Panc1 (cell line): ENCODE measurements around the gene PARVG. TPM values are rescaled to one million over a fixed set of nuclear protein-coding genes. Genes with fewer than 3 reads are reported as not detected.

ENCODE experiments used
- ATAC-seq: fragments of 200-7000 bp; cut with Tn5 transposase; 2 replicates; pipeline ENCODE4 v1.9.1; 2020; ENCODE audit warnings: mild to moderate bottlenecking, moderate library complexity
- BruUV-seq: library from RNA; stranded (reverse); fragments of 400-500 nt; replicated peaks from 2 replicates; lab custom pipeline; 2021; lab: Mats Ljungman, UMichigan
- CTCF ChIA-PET: fragments of 300-600 bp; sonication (Branson Sonifier 250); formaldehyde crosslinking; loops from one replicate; lab custom pipeline; 2022; ENCODE audit warnings: antibody characterized with exemption; lab: Charles Lee
- POLR2A ChIA-PET: fragments of 300-600 bp; sonication (Branson Sonifier 250); formaldehyde crosslinking; loops from one replicate; lab custom pipeline; 2022; ENCODE audit warnings: antibody characterized with exemption; lab: Charles Lee
- DNase-seq: peaks from one replicate; pipeline ENCODE4 v3.0.0-alpha.2; 2010; ENCODE audit warnings: low read depth, low spot score
- H3K27ac ChIP-seq: 2 replicates; pipeline ENCODE4 v1.5.1; 2011; ENCODE audit warnings: mild to moderate bottlenecking, low read length, inconsistent platforms
- H3K27me3 ChIP-seq: fragments of 200-500 bp; sonication (Bioruptor generic); 2 replicates; pipeline ENCODE4 v1.6.0; 2014; ENCODE audit warnings: low read length, inconsistent platforms; ENCODE audit not compliant: control insufficient read depth, insufficient read depth
- H3K36me3 ChIP-seq: fragments of 200-500 bp; sonication (Bioruptor generic); 2 replicates; pipeline ENCODE4 v1.5.1; 2014; ENCODE audit warnings: inconsistent platforms, mild to moderate bottlenecking, low read length, moderate library complexity; ENCODE audit not compliant: control insufficient read depth, insufficient read depth
- H3K4me1 ChIP-seq: 2 replicates; pipeline ENCODE4 v1.5.1; 2011; ENCODE audit warnings: inconsistent platforms, mild to moderate bottlenecking, low read length, moderate library complexity; ENCODE audit not compliant: control insufficient read depth, insufficient read depth
- H3K4me3 ChIP-seq, 2 experiments: 2 replicates each; pipeline ENCODE4 v1.5.1; 2011 to 2012; ENCODE audit warnings: low read depth in 2 of 2, low read length in 2 of 2, mild to moderate bottlenecking in 2 of 2, inconsistent platforms in 1 of 2, moderate library complexity in 1 of 2
- H3K9me3 ChIP-seq: fragments of 200-500 bp; sonication (Bioruptor generic); 2 replicates; pipeline ENCODE4 v1.5.1; 2014; ENCODE audit warnings: low read depth, mild to moderate bottlenecking, inconsistent platforms, low read length, moderate library complexity; ENCODE audit not compliant: control insufficient read depth, insufficient read depth
- CTCF ChIP-seq: fragments of 450-650 bp; IDR thresholded peaks from 2 replicates; pipeline ENCODE4 v1.5.1; 2017; ENCODE audit warnings: mild to moderate bottlenecking
- POLR2AphosphoS5 ChIP-seq: IDR thresholded peaks from 2 replicates; pipeline ENCODE4 v1.6.1; 2012; ENCODE audit warnings: mild to moderate bottlenecking, low read depth, low read length, moderate library complexity
- REST ChIP-seq, 2 experiments: IDR thresholded peaks; 2 replicates each; pipeline ENCODE4 v1.6.1; 2011 to 2012; ENCODE audit warnings: low read depth in 2 of 2, control low read depth in 1 of 2, low read length in 1 of 2, mild to moderate bottlenecking in 1 of 2, moderate library complexity in 1 of 2; ENCODE audit not compliant: insufficient read depth in 1 of 2
- SIN3A ChIP-seq: IDR thresholded peaks from 2 replicates; pipeline ENCODE4 v1.6.1; 2012; ENCODE audit warnings: low read depth, mild to moderate bottlenecking, low read length, moderate library complexity, borderline replicate concordance; ENCODE audit not compliant: insufficient read depth
- TCF7L2 ChIP-seq: IDR thresholded peaks from 2 replicates; pipeline ENCODE4 v1.6.1; 2011; ENCODE audit warnings: mild to moderate bottlenecking, low read depth, low read length, inconsistent platforms
- in situ Hi-C: cut with HindIII; loops from 2 replicates; pipeline ENCODE4 v1.10.0; 2016; ENCODE audit warnings: low sequenced_read_pairs, low pct_unique_long_range_greater_than_20kb
- intact Hi-C: fragments of 100-400 bp; cut with micrococcal nuclease; formaldehyde crosslinking; loops from one replicate; pipeline ENCODE4 v1.10.0; 2022; ENCODE audit not compliant: unreplicated experiment
- total RNA-seq: library from RNA; stranded (reverse); gene quantifications from one replicate; pipeline ENCODE4 v1.2.1, GENCODE V29; 2021; ENCODE audit not compliant: unreplicated experiment

The PARVG gene
- total RNA-seq, 1 experiment from 2014 or later, result 0.21 TPM

DNA sequence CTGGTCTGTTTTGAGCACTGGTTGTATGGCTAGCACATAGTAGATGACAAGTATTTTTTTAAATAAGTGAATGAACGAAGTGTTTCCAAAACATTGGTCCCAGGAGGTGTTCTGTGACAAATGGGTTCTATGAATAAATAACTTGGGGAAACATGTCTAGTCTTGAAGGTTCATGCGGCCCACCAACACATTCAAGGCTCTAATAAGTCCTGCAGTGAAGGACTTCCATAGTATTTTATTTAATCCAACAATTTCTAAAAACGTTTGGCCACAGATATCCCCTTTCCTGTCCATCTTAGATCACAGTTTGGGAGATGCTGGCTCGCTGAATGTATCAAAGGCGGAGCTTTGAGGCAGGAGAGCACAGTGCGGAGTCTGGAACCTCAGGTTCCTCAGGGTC is 22.5 kb downstream of the PARVG start:
- H3K27me3 ChIP-seq, result no peaks in the 10 kb centered on the region
- no TSS peak for BruUV-seq
- H3K4me1 ChIP-seq, result no peaks in the 10 kb centered on the region
- H3K9me3 ChIP-seq, result no peaks in the 10 kb centered on the region
- in situ Hi-C loops (no loop called here), intact Hi-C loops (no loop called here)
- H3K27ac ChIP-seq, result no peak overlapping the region
- POLR2A ChIA-PET, result no interaction called here
- no peak overlapping the region for H3K4me3 ChIP-seq
- H3K36me3 ChIP-seq, result no peaks in the 10 kb centered on the region
- TF ChIP-seq SIN3A (no peak), REST (IDR thresholded peaks at IDR 0.05; ENCODE audit: insufficient read depth in 1 of 2, low read depth in 2 of 2, low read length in 1 of 2) (no peak), POLR2AphosphoS5 (no peak), TCF7L2 (no peak), CTCF (no peak)
- DNase-seq (no peak), ATAC-seq (no peak)
- CTCF ChIA-PET, result interaction anchor here (0.6 kb wide), 1 partner anchor 40 kb away, joined by 5 read pairs; no protein-coding TSS in a partner anchor

DNA sequence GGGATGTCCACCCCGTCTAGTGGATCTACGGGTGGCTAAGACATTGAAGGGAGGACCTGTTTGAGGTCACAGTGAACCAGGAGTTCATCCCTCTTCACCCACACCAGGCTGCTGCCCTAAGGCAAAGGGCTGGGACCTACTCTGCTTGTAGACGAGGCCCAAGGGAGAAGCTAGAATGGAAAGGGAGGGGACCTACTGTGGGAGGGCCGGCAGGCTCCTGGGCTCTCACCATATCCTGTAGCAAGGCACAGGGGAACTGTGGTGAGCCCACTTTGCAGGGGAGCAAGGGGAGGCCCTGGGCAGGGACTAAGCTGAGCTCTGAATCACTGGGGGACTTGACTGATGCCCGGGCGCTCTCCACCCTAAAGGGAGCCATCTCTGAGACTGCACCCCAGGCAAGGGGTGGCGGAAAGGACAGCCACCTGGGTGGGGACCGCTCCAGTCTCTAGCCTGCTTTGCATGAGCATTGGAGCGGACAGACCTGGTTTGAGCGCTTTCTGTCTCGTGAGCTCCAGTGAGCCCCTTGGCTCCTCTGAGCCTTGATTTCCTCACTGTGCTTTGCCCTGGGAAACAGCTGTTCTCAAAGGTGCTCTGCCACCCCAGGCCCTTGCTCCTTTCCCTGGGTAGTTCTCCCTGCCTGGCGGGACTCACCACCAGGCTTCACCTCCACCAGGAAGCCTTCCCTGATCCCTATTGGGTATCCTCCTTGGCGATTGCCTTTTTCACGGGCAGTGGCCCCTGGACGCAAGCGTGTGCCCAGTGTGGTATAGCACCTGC is 24.2 kb downstream of the PARVG start:
- Histone ChIP-seq H3K27ac (no peak overlapping the region), H3K27me3 (no peaks in the 10 kb centered on the region), H3K36me3 (no peaks in the 10 kb centered on the region), H3K9me3 (no peaks in the 10 kb centered on the region), H3K4me3 (no peak overlapping the region), H3K4me1 (no peaks in the 10 kb centered on the region)
- TF ChIP-seq CTCF (no peak), POLR2AphosphoS5 (no peak), TCF7L2 (no peak), SIN3A (no peak), REST (IDR thresholded peaks at IDR 0.05; ENCODE audit: insufficient read depth in 1 of 2, low read depth in 2 of 2, low read length in 1 of 2) (no peak)
- ATAC-seq, result peak; percentile 21; the same call in 1 of the 2 replicates
- intact Hi-C loops, result no loop called here
- no peak for DNase-seq
- in situ Hi-C loops, result no loop called here
- CTCF ChIA-PET, result no interaction called here
- BruUV-seq, result no TSS peak
- POLR2A ChIA-PET, result no interaction called here
